K562 (cell line): ENCODE results near the gene CYP2A6. TPM values are rescaled to one million over a fixed set of nuclear protein-coding genes. Genes with fewer than 3 reads are reported as not detected.

Experiments used
- ARNT ChIP-seq, 2 experiments: fragments of 450-650 bp; IDR thresholded peaks; 2 replicates each; pipeline ENCODE4 v1.6.1; 2016; ENCODE audit warnings: mild to moderate bottlenecking in 1 of 2
- ESRRA ChIP-seq: fragments of 450-650 bp; IDR thresholded peaks from 2 replicates; pipeline ENCODE4 v1.6.1; 2014; ENCODE audit warnings: low read depth, mild to moderate bottlenecking, moderate library complexity, borderline replicate concordance
- FOSL1 ChIP-seq: fragments of 200-800 bp; sonication (Bioruptor generic); conservative IDR thresholded peaks from 2 replicates; pipeline ENCODE4 v1.6.1; 2016; ENCODE audit warnings: missing genetic modification characterization, missing compliant biosample characterization
- HNRNPUL1 ChIP-seq: fragments of 200-400 bp; formaldehyde crosslinking; IDR thresholded peaks from 2 replicates; pipeline ENCODE4 v1.6.1; 2017; ENCODE audit warnings: low read length
- KDM1A ChIP-seq, 2 experiments: fragments of 450-650 bp; IDR thresholded peaks; 2 replicates each; pipeline ENCODE4 v1.6.1; 2016; ENCODE audit warnings: mild to moderate bottlenecking in 2 of 2
- MCM2 ChIP-seq: fragments of 450-650 bp; IDR thresholded peaks from 2 replicates; pipeline ENCODE4 v1.6.1; 2017; ENCODE audit warnings: low read depth, mild to moderate bottlenecking
- MEIS2 ChIP-seq: fragments of 450-650 bp; IDR thresholded peaks from 2 replicates; pipeline ENCODE4 v1.6.1; 2014; ENCODE audit warnings: mild to moderate bottlenecking; ENCODE audit not compliant: partially characterized antibody
- NUFIP1 ChIP-seq: fragments of 450-650 bp; IDR thresholded peaks from 2 replicates; pipeline ENCODE4 v1.6.1; 2018; ENCODE audit not compliant: partially characterized antibody
- PHB2 ChIP-seq: fragments of 450-650 bp; IDR thresholded peaks from 2 replicates; pipeline ENCODE4 v1.6.1; 2017; ENCODE audit warnings: low read depth
- RERE ChIP-seq: sonication (generic); formaldehyde crosslinking; IDR thresholded peaks from 2 replicates; pipeline ENCODE4 v1.8.0; 2023; ENCODE audit warnings: missing genetic modification reagents, mild to moderate bottlenecking, borderline replicate concordance
- TRIM28 ChIP-seq: fragments of 450-650 bp; IDR thresholded peaks from 2 replicates; pipeline ENCODE4 v1.6.1; 2017
- ZFP36 ChIP-seq: fragments of 150-350 bp; IDR thresholded peaks from 2 replicates; pipeline ENCODE4 v1.6.1; 2018; ENCODE audit warnings: low read length, low read depth; ENCODE audit not compliant: partially characterized antibody
- ZNF140 ChIP-seq: fragments of 250-450 bp; sonication (Bioruptor Pico); IDR thresholded peaks from 2 replicates; pipeline ENCODE4 v1.8.0; 2021; ENCODE audit warnings: moderate library complexity, mild to moderate bottlenecking, inconsistent platforms
- ZSCAN32 ChIP-seq: fragments of 450-650 bp; formaldehyde crosslinking; IDR thresholded peaks from 2 replicates; pipeline ENCODE4 v1.4.0; 2020; ENCODE audit warnings: mild to moderate bottlenecking, moderate library complexity
- polyA plus RNA-seq, 8 experiments: library from polyadenylated mRNA; depleted of rRNA in 4 of 8; stranded (reverse) in 5 of 8; unstranded in 3 of 8; fragments of >200 nt; fragmentation: Nextera tagmentation in 2 of 8; fragmentation: Illumina TruSeq in 1 of 8; extraction: Ambion mirVana in 2 of 8; extraction: Trizol in 1 of 8; gene quantifications; 2 replicates each; pipeline versions ENCODE4 v1.2.1 to v1.2.3, GENCODE V29; 2011 to 2014; ENCODE audit warnings: inconsistent platforms in 1 of 8, missing spikeins in 1 of 8
- total RNA-seq, 7 experiments: library from RNA; depleted of rRNA in 6 of 7; stranded (reverse); fragments of >200 nt in 6 of 7; fragmentation: Illumina TruSeq in 2 of 7; extraction: Trizol in 2 of 7; gene quantifications; 2 replicates each; pipeline versions ENCODE4 v1.2.1 to v1.2.3, GENCODE V29; 2011 to 2021; ENCODE audit warnings: low replicate concordance in 1 of 7
- TF ChIP-seq, protein P1 (sequence below): IDR thresholded peaks from 3 replicates; pipeline ENCODE4 v1.6.1; 2011; ENCODE audit warnings: borderline replicate concordance, mild to moderate bottlenecking, moderate library complexity; ENCODE audit not compliant: insufficient read length; ENCODE audit errors: extremely low read depth
- TF ChIP-seq, protein P2 (sequence below): sonication (generic); formaldehyde crosslinking; IDR thresholded peaks from 2 replicates; pipeline ENCODE4 v1.8.0; 2023; ENCODE audit warnings: mild to moderate bottlenecking, missing genetic modification reagents
- TF ChIP-seq, protein P3 (sequence below): fragments of 450-650 bp; formaldehyde crosslinking; IDR thresholded peaks from 2 replicates; pipeline ENCODE4 v1.4.0; 2020; ENCODE audit warnings: mild to moderate bottlenecking, mixed read lengths

Gene CYP2A6
- total and polyA plus RNA-seq, 9 of the 15 experiments (the other 6 are each of a cell fraction or from before 2014, with no cell fraction given), result 0.31 TPM; not detected in 8

GRCh38 chr19:40797963-40798682 is 52.1 kb downstream of the CYP2A6 start (continued):
- TF ChIP-seq, protein P1, sequence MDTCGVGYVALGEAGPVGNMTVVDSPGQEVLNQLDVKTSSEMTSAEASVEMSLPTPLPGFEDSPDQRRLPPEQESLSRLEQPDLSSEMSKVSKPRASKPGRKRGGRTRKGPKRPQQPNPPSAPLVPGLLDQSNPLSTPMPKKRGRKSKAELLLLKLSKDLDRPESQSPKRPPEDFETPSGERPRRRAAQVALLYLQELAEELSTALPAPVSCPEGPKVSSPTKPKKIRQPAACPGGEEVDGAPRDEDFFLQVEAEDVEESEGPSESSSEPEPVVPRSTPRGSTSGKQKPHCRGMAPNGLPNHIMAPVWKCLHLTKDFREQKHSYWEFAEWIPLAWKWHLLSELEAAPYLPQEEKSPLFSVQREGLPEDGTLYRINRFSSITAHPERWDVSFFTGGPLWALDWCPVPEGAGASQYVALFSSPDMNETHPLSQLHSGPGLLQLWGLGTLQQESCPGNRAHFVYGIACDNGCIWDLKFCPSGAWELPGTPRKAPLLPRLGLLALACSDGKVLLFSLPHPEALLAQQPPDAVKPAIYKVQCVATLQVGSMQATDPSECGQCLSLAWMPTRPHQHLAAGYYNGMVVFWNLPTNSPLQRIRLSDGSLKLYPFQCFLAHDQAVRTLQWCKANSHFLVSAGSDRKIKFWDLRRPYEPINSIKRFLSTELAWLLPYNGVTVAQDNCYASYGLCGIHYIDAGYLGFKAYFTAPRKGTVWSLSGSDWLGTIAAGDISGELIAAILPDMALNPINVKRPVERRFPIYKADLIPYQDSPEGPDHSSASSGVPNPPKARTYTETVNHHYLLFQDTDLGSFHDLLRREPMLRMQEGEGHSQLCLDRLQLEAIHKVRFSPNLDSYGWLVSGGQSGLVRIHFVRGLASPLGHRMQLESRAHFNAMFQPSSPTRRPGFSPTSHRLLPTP, result no peak
- TF ChIP-seq ZFP36 (no peak), FOSL1 (no peak), HNRNPUL1 (no peak), ZSCAN32 (CRISPR knock-in tag) (no peak), TRIM28 (0 out of 2 replicates have a peak, but pooled peaks have one; percentile 68), PHB2 (peak; percentile 26; the same call in 1 of the 2 replicates), ESRRA (peak; percentile 62; the same call in 1 of the 2 replicates), MCM2 (no peak), MEIS2 (no peak), RERE (CRISPR knock-in tag) (no peak), ARNT (IDR thresholded peaks at IDR 0.05) (peak in 1 of 2 experiments; percentile 77; a peak in 2 of 4 replicates), NUFIP1 (no peak), ZNF140 (CRISPR knock-in tag) (no peak), KDM1A (IDR thresholded peaks at IDR 0.05) (no peak)
- TF ChIP-seq, protein P2, sequence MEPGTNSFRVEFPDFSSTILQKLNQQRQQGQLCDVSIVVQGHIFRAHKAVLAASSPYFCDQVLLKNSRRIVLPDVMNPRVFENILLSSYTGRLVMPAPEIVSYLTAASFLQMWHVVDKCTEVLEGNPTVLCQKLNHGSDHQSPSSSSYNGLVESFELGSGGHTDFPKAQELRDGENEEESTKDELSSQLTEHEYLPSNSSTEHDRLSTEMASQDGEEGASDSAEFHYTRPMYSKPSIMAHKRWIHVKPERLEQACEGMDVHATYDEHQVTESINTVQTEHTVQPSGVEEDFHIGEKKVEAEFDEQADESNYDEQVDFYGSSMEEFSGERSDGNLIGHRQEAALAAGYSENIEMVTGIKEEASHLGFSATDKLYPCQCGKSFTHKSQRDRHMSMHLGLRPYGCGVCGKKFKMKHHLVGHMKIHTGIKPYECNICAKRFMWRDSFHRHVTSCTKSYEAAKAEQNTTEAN (CRISPR knock-in tag), result no peak
- TF ChIP-seq, protein P3, sequence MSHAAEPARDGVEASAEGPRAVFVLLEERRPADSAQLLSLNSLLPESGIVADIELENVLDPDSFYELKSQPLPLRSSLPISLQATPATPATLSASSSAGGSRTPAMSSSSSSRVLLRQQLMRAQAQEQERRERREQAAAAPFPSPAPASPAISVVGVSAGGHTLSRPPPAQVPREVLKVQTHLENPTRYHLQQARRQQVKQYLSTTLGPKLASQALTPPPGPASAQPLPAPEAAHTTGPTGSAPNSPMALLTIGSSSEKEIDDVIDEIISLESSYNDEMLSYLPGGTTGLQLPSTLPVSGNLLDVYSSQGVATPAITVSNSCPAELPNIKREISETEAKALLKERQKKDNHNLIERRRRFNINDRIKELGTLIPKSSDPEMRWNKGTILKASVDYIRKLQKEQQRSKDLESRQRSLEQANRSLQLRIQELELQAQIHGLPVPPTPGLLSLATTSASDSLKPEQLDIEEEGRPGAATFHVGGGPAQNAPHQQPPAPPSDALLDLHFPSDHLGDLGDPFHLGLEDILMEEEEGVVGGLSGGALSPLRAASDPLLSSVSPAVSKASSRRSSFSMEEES (CRISPR knock-in tag), result no peak
